GM23248 (cell line): ENCODE results near the gene OGFOD2.

ENCODE experiments used
- EZH2 ChIP-seq: fragments of 200-600 bp; sonication (generic); IDR thresholded peaks from 2 replicates; pipeline ENCODE4 v1.6.1; 2018; ENCODE audit warnings: antibody characterized with exemption, mild to moderate bottlenecking; ENCODE audit not compliant: insufficient read depth, poor library complexity, severe bottlenecking
- EZH2phosphoT487 ChIP-seq: fragments of 200-600 bp; sonication (generic); IDR thresholded peaks from 2 replicates; pipeline ENCODE4 v1.6.1; 2018; ENCODE audit warnings: antibody characterized with exemption, moderate library complexity, mild to moderate bottlenecking, low read depth; ENCODE audit not compliant: insufficient read depth

GRCh38 chr12:122982963-122983788 lies 8.1 kb downstream of the OGFOD2 start:
- TF ChIP-seq EZH2 = no peak
- TF ChIP-seq EZH2phosphoT487 = no peak
